AG10803 (cell line): Measurements from ENCODE around the gene RFX1.

ENCODE experiments used
- DNase-seq: peaks from one replicate; pipeline ENCODE4 v3.0.0; 2010; ENCODE audit warnings: low read depth
- H3K4me3 ChIP-seq: 2 replicates; pipeline ENCODE4 v1.5.1; 2011; ENCODE audit warnings: mild to moderate bottlenecking, low read length, control low read depth
- CTCF ChIP-seq: conservative IDR thresholded peaks from 2 replicates; pipeline ENCODE4 v1.5.1; 2011; ENCODE audit warnings: mild to moderate bottlenecking, low read length, control low read depth, inconsistent platforms

Gene RFX1

GRCh38 chr19:13981988-13982501, 24.1 kb downstream of the RFX1 start:
- no peak overlapping the region for H3K4me3 ChIP-seq
- no peak for DNase-seq
- no peak for TF ChIP-seq CTCF

GRCh38 chr19:13981467-13981866, 24.7 kb downstream of the RFX1 start:
- DNase-seq, result no peak
- no peak for TF ChIP-seq CTCF
- no peak overlapping the region for H3K4me3 ChIP-seq

- TF ChIP-seq CTCF, result no peak
- DNase-seq, result no peak
- no peak overlapping the region for H3K4me3 ChIP-seq
Measured at GRCh38 chr19:13981021-13981420, 25.1 kb downstream of the RFX1 start.

- TF ChIP-seq CTCF, result no peak
Measured at GRCh38 chr19:13980340-13980739, 25.8 kb downstream of the RFX1 start.

GRCh38 chr19:13979686-13980085, 26.4 kb downstream of the RFX1 start:
- no peak overlapping the region for H3K4me3 ChIP-seq
- no peak for TF ChIP-seq CTCF
- DNase-seq, result no peak

More at GRCh38 chr19:13980340-13980739, 25.8 kb downstream of the RFX1 start:
- no peak overlapping the region for H3K4me3 ChIP-seq
- no peak for DNase-seq

- no peak overlapping the region for H3K4me3 ChIP-seq
Measured at GRCh38 chr19:13979244-13979615, 26.9 kb downstream of the RFX1 start.

More at GRCh38 chr19:13979244-13979615, 26.9 kb downstream of the RFX1 start:
- TF ChIP-seq CTCF, result no peak
- no peak for DNase-seq
